Ureter (tissue), 1 donor: ENCODE results near the gene PIP5K1B. TPM values are rescaled to one million over a fixed set of nuclear protein-coding genes. Genes with fewer than 3 reads are reported as not detected.
"Not testable (repeated sequence)": the region's sequence is repeated elsewhere in the genome, so short reads cannot be mapped to it uniquely, and the experiment has no call there.

ENCODE experiments used
- DNase-seq: peaks from one replicate; pipeline ENCODE4 v3.0.0-alpha.2; 2020; ENCODE audit warnings: low spot score
- total RNA-seq: library from RNA; stranded (reverse); gene quantifications from one replicate; pipeline ENCODE4 v1.2.4, GENCODE V29; 2023
- donor health status: DM: yes; HTN: yes; CAD: no.

PIP5K1B gene, protein sequence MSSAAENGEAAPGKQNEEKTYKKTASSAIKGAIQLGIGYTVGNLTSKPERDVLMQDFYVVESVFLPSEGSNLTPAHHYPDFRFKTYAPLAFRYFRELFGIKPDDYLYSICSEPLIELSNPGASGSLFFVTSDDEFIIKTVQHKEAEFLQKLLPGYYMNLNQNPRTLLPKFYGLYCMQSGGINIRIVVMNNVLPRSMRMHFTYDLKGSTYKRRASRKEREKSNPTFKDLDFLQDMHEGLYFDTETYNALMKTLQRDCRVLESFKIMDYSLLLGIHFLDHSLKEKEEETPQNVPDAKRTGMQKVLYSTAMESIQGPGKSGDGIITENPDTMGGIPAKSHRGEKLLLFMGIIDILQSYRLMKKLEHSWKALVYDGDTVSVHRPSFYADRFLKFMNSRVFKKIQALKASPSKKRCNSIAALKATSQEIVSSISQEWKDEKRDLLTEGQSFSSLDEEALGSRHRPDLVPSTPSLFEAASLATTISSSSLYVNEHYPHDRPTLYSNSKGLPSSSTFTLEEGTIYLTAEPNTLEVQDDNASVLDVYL
- 13.8 TPM for total RNA-seq

DNA sequence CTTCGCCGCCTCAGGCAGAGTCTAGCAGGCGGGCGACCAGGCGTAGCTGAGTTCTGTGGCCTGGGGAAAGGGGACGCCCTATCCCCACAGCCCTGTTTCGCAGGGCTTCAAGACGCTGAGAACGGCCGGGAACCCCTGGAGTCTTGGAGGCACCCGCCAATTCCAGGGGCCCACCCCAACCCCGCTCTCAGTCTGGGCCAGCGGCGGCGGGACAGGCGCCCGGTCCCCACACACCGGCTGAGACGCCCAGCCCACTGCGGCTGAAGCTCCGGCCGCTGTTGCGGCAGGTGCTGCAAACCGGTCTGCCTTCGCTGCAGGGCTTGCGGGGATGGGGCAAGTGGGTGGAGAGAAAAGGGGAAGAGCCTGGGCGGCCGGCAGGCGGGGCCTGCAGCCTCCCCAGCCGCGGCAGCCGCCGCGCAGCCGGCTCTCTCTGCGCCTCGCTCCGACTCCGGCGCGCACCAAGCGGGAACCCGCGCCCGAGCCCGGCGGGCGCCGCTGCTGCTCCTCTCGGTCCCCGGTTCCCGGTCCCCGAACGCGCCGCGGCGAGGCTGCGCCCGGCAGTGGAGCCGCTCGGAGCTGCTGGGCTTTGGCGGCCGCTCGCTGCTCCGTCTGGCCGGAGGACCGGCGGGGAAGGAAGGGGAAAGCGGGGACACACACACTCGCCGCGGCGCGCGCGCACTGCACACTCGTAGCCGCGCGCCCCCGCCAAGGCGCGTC is at the start of gene PIP5K1B:
Gene PIP5K1B, plus strand, starts transcription at position 427 of the 717 bp plus-strand sequence. CDS start 117,375 bp downstream, outside the sequence.
- peak; percentile 76 for DNase-seq

GRCh38 chr9:68664036-68664435 is 41.0 kb upstream of the PIP5K1B start:
- DNase-seq, result no peak

DNA sequence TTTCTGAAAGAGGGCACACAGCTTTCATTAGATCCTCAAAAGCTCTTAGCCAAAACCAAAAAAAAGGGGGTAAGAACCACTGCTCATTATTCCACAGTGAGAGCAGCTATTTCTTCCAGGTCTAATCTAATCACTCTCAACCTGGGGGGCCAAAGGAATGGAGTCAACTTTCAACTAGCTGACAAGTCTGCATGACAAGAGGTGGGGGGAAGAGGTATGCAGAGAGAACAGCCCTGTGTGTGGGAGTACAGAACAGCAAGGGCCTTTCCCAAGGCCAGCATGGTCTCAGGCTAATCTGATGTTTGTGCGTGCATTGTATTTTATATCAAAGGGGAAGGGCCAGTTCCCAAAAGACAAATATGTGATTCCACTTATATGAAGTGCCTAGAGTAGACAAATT is 36.9 kb upstream of the PIP5K1B start:
- no peak for DNase-seq

- no peak for DNase-seq
Observed at GRCh38 chr9:68669218-68669617, 35.8 kb upstream of the PIP5K1B start.

DNA sequence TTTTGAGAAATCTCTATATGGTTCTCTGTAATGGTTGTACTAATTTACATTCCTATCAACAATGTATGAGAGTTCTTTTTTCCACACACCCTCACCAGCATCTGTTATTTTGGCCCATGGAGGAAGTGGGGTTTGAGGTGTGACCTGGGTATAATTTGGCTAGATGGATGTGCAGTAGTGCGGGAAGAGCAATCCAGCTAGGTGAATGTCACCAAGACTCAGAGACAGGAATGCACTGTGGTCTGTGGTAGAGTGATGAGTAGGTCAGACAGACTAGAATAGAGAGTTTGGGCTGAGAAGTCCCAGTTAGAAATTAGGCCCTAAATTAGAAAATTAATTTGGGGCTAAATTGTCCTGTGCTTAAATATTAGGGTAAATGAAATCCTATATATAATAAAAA is 32.8 kb upstream of the PIP5K1B start:
- no peak for DNase-seq

GRCh38 chr9:68672625-68673024 is 32.4 kb upstream of the PIP5K1B start:
- no peak for DNase-seq

GRCh38 chr9:68678430-68678829 is 26.6 kb upstream of the PIP5K1B start:
- no peak for DNase-seq

GRCh38 chr9:68683433-68683832 is 21.6 kb upstream of the PIP5K1B start:
- no peak for DNase-seq

DNA sequence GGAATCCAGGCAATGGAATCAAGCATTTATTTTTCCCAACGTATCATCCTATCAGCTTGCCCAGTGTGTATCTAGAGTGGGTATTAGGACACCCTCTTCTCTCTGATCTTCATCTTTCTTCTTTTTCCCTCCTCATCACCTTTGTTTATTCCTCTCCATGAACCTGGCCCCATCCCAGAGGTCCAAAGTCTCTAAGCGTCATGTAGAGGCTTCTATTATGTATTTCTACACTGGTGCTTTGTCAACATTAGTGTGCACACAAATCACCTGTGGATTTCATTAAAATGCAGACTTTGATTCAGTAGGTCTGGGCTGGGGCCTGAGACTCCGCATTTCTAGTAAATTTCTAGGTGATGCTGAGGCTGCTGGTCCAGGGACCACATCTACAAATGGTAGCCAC is 19.8 kb upstream of the PIP5K1B start:
- no peak for DNase-seq

GRCh38 chr9:68685770-68686169 is 19.3 kb upstream of the PIP5K1B start:
- no peak for DNase-seq

GRCh38 chr9:68690088-68690487 is 15.0 kb upstream of the PIP5K1B start:
- DNase-seq, result no peak

DNA sequence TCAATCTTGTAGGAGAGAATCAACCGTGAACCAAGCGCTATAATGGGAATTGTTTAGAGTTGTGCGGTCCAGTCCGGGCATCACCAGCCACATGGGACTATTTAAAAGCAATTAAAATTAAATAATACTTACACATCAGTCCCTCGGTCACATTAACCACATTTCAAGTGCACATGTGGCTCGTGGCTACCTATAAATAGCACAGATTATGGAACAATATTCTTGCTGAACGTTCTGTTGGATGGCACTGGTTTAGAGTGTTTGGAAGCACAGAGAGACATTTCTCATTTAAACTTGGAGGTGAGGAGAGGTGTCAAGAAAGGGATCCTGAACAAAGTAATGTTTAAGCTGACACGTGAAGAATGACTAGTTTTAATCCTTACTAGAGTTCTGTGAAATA is 12.5 kb upstream of the PIP5K1B start:
- no peak for DNase-seq

DNA sequence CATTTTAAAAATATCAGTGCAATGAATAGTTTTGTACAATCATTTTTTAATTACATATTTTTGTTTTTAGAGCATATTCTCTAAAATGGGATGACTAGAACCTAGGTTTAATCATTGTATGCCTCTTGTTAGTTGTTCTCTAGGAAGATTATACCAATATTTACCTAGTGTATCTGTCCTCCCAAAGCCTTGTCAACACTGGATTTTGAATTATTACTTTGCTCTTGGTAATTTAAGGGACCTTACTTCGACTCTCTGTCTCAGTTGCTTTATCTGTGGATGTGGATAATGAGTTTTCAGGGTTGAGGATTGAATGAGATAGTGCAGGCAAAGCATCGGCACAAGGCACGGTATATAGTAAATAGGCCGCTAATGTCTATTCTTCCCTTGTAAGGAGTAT is 10.9 kb upstream of the PIP5K1B start:
- no peak for DNase-seq

DNA sequence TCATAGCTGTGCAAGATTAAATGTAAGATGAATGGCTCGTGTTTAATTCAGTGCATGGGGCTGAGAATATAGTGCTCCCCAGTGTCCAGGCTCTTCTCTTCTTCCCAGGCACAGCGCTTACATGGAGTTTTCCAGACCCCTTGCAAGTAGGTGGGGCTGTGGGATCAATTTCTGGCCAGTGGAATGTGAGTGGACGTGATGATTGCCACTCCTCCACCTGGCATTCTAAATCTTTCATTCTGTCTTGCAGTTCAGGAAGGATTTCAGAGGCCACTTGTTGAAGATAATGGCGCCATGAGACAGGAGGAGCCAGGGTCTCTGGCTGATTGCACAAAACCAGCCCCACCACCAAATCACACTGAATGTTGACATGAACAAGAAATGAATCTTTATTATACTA is 7.2 kb upstream of the PIP5K1B start:
- no peak for DNase-seq

DNA sequence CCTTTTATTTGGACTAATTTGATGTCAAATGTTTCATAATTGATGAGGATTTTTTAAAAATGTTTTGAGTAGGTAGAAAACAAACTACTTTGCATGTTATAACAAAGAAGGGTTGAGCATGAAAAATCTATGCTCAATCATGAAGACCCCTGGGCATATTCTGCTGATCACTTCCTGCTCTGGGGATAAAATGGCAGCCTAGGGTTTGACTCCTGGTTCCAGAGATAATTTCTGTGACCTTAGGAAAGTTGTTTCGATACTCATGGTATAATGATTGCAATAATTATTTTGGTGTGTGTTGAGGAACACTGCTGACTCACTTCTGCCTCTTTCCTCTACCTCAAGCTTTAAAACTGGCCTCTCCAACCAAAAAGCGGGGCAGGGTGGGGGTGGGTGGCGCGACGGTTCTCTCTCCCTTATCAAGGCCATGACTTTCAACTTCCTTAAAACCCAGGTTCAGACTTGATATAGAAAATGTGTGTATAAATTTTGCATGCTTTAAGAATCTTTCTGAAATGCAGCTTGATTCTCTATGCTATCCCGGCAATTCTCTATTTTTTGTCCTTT is 6.0 kb upstream of the PIP5K1B start:
- no peak for DNase-seq

DNA sequence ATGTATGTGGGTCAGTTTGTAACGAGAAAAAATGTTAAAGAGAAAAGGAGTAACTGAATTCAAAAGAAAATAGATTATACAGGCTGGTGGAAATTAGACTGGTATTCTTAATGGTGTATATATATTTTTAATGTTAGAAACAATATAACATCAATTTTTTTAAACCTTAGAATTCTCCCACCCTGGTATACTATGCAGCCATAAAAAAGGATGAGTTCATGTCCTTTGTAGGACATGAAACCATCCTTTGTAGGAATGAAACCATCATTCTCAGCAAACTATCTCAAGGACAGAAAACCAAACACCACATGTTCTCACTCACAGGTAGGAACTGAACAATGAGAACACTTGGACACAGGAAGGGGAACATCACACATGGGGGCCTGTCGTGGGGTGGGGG is 5.4 kb upstream of the PIP5K1B start:
- DNase-seq, result not testable (repeated sequence)

- DNase-seq, result no peak
Observed at GRCh38 chr9:68702493-68702892, 2.5 kb upstream of the PIP5K1B start.

- DNase-seq, result no peak
Observed at GRCh38 chr9:68703672-68704071, 1.4 kb upstream of the PIP5K1B start.

DNA sequence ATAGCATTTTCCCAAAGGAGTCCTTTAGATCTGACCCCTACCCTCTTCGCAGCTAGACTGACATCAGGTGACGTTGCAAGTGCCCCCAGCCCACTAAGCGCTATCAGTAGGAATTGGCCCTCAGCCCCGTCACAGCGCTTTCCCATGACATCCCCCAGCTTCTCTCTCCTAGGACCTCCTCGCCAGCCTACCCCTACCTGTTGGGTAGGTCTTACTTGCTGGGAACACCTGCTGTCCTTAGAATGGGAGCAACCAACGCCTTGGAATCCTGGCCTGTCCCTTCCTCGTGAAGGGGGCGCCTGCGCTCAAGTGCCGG is 584 bp upstream of the PIP5K1B start:
- DNase-seq, result no peak

- DNase-seq, result peak; percentile 46
Observed at GRCh38 chr9:68705531-68706362, 707 bp downstream of the PIP5K1B start.

- no peak for DNase-seq
Observed at GRCh38 chr9:68706363-68707201, 1.5 kb downstream of the PIP5K1B start.
